HUES64 (cell line): Measurements from ENCODE around the gene PLAU. TPM values are rescaled to one million over a fixed set of nuclear protein-coding genes. Genes with fewer than 3 reads are reported as not detected.

Experiments
- H3K27ac ChIP-seq: 2 replicates; pipeline ENCODE4 v1.7.0; 2013; ENCODE audit warnings: low read depth, low read length, inconsistent platforms
- H3K27me3 ChIP-seq: 2 replicates; pipeline ENCODE4 v1.6.1; 2013; ENCODE audit warnings: mild to moderate bottlenecking, low read length; ENCODE audit not compliant: insufficient read depth
- H3K36me3 ChIP-seq: 2 replicates; pipeline ENCODE4 v1.6.1; 2013; ENCODE audit warnings: mild to moderate bottlenecking, low read length; ENCODE audit not compliant: insufficient read depth
- H3K4me1 ChIP-seq: 2 replicates; pipeline ENCODE4 v1.6.1; 2013; ENCODE audit warnings: mild to moderate bottlenecking, low read length, moderate library complexity; ENCODE audit not compliant: insufficient read depth
- H3K4me3 ChIP-seq: 2 replicates; pipeline ENCODE4 v1.5.1; 2013; ENCODE audit warnings: mild to moderate bottlenecking, low read length, moderate library complexity
- H3K9ac ChIP-seq: 2 replicates; pipeline ENCODE4 v1.6.1; 2013; ENCODE audit warnings: mild to moderate bottlenecking, low read depth, low read length
- H3K9me3 ChIP-seq: 2 replicates; pipeline ENCODE4 v1.6.1; 2013; ENCODE audit warnings: low read depth, low read length; ENCODE audit not compliant: insufficient read depth
- WGBS: fragments of 150-250, 120-280 bp; methylation state at CpG from one replicate; pipeline ENCODE4 v1.1.7; 2013; ENCODE audit warnings: missing lambda C conversion rate; 5-methylcytosine and 5-hydroxymethylcytosine counted together
- polyA plus RNA-seq, 2 experiments: library from polyadenylated mRNA; stranded (reverse); fragments of 50-300 nt; gene quantifications; one replicate each; pipeline ENCODE4 v1.2.3, GENCODE V29; 2013

Gene PLAU
- 12.1 TPM for polyA plus RNA-seq (2013, experiment 1 of 2)
- 16.0 TPM for polyA plus RNA-seq (2013, experiment 2 of 2)

- Histone ChIP-seq H3K4me3 (peak within 1 kb of the TSS; percentile 90), H3K36me3 (peaks cover 15% of the 10 kb centered on the region), H3K9ac (peak within 1 kb of the TSS; percentile 75), H3K27me3 (peaks cover 28% of the 10 kb centered on the region), H3K4me1 (peaks cover 53% of the 10 kb centered on the region), H3K27ac (peak within 1 kb of the TSS; percentile 15; the same call in 1 of the 2 replicates), H3K9me3 (no peaks in the 10 kb centered on the region)
- WGBS: under 1% methylated on average over 74 of the region's 74 CpGs
Observed at GRCh38 chr10:73910764-73911552, at the start of gene PLAU. PLAU (plus strand) TSS chr10:73911132; CDS start chr10:73911556, 424 bp downstream.

GRCh38 chr10:73862011-73862410, 48.9 kb upstream of the PLAU start:
- no peak overlapping the region for H3K4me3 ChIP-seq
- H3K27me3 ChIP-seq: no peaks in the 10 kb centered on the region
- H3K9me3 ChIP-seq: no peaks in the 10 kb centered on the region
- no peak overlapping the region for H3K9ac ChIP-seq
- peaks cover 12% of the 10 kb centered on the region; the same call in 1 of the 2 replicates for H3K4me1 ChIP-seq
- peaks cover 38% of the 10 kb centered on the region for H3K36me3 ChIP-seq
- H3K27ac ChIP-seq: no peak overlapping the region
- 92% methylated on average over 6 of the region's 8 CpGs for WGBS

- Histone ChIP-seq H3K9me3 (no peaks in the 10 kb centered on the region), H3K4me1 (peaks cover 10% of the 10 kb centered on the region; the same call in 1 of the 2 replicates), H3K9ac (no peak overlapping the region), H3K27me3 (no peaks in the 10 kb centered on the region), H3K36me3 (peaks cover 42% of the 10 kb centered on the region), H3K27ac (no peak overlapping the region), H3K4me3 (no peak overlapping the region)
- 92% methylated on average over 5 of the region's 5 CpGs for WGBS
Observed at GRCh38 chr10:73863039-73863817, 47.7 kb upstream of the PLAU start.

- Histone ChIP-seq H3K36me3 (peaks cover 41% of the 10 kb centered on the region), H3K27ac (no peak overlapping the region), H3K9me3 (no peaks in the 10 kb centered on the region), H3K4me3 (no peak overlapping the region), H3K4me1 (peaks cover 10% of the 10 kb centered on the region; the same call in 1 of the 2 replicates), H3K27me3 (no peaks in the 10 kb centered on the region), H3K9ac (no peak overlapping the region)
- WGBS: 94% methylated on average over 4 of the region's 4 CpGs
Observed at GRCh38 chr10:73864229-73864628, 46.7 kb upstream of the PLAU start.

GRCh38 chr10:73865107-73865458, 45.8 kb upstream of the PLAU start:
- Histone ChIP-seq H3K27ac (no peak overlapping the region), H3K4me3 (no peak overlapping the region), H3K4me1 (peaks cover 10% of the 10 kb centered on the region; the same call in 1 of the 2 replicates), H3K9ac (no peak overlapping the region), H3K27me3 (no peaks in the 10 kb centered on the region), H3K9me3 (no peaks in the 10 kb centered on the region), H3K36me3 (peaks cover 41% of the 10 kb centered on the region)
- 97% methylated on average over 8 of the region's 8 CpGs for WGBS

- Histone ChIP-seq H3K9ac (no peak overlapping the region), H3K9me3 (no peaks in the 10 kb centered on the region), H3K4me3 (no peak overlapping the region), H3K27ac (no peak overlapping the region), H3K36me3 (peaks cover 41% of the 10 kb centered on the region), H3K4me1 (peaks cover 10% of the 10 kb centered on the region; the same call in 1 of the 2 replicates), H3K27me3 (no peaks in the 10 kb centered on the region)
- WGBS: 90% methylated on average over 11 of the region's 11 CpGs
Observed at GRCh38 chr10:73865459-73866442, 45.2 kb upstream of the PLAU start.

GRCh38 chr10:73866621-73867020, 44.3 kb upstream of the PLAU start:
- no peaks in the 10 kb centered on the region for H3K9me3 ChIP-seq
- H3K27ac ChIP-seq: no peak overlapping the region
- H3K4me3 ChIP-seq: no peak overlapping the region
- H3K9ac ChIP-seq: no peak overlapping the region
- peaks cover 10% of the 10 kb centered on the region; the same call in 1 of the 2 replicates for H3K4me1 ChIP-seq
- WGBS: 92% methylated on average over 7 of the region's 7 CpGs
- H3K27me3 ChIP-seq: no peaks in the 10 kb centered on the region
- H3K36me3 ChIP-seq: peaks cover 45% of the 10 kb centered on the region

- no peak overlapping the region for H3K4me3 ChIP-seq
- H3K9ac ChIP-seq: no peak overlapping the region; the same call in 1 of the 2 replicates
- no peaks in the 10 kb centered on the region for H3K27me3 ChIP-seq
- H3K36me3 ChIP-seq: peaks cover 49% of the 10 kb centered on the region
- H3K4me1 ChIP-seq: peaks cover 10% of the 10 kb centered on the region; the same call in 1 of the 2 replicates
- WGBS: 92% methylated on average over 10 of the region's 10 CpGs
- no peaks in the 10 kb centered on the region for H3K9me3 ChIP-seq
- H3K27ac ChIP-seq: no peak overlapping the region
Observed at GRCh38 chr10:73867126-73867807, 43.7 kb upstream of the PLAU start.

- no peak overlapping the region for H3K27ac ChIP-seq
- no peak overlapping the region for H3K9ac ChIP-seq
- H3K4me1 ChIP-seq: peaks cover 10% of the 10 kb centered on the region; the same call in 1 of the 2 replicates
- H3K27me3 ChIP-seq: no peaks in the 10 kb centered on the region
- 93% methylated on average over 11 of the region's 11 CpGs for WGBS
- H3K36me3 ChIP-seq: peaks cover 49% of the 10 kb centered on the region
- H3K4me3 ChIP-seq: no peak overlapping the region
- H3K9me3 ChIP-seq: no peaks in the 10 kb centered on the region
Observed at GRCh38 chr10:73867871-73868631, 42.9 kb upstream of the PLAU start.
